Heart left ventricle (tissue), 13 donors: Measurements from ENCODE around the gene SMPD1.

Experiments
- POLR2A ChIP-seq, 2 donors: fragments of 450-650 bp; IDR thresholded peaks; one replicate each; pipeline ENCODE4 v1.6.1; 2017; ENCODE audit warnings: antibody characterized with exemption in 2 of 2, mild to moderate bottlenecking in 2 of 2, moderate library complexity in 2 of 2
- TF ChIP-seq, protein P1 (sequence below), 12 donors: fragments of 200-600 bp; sonication (generic) in 4 of 12; IDR thresholded peaks; one replicate each; pipeline versions ENCODE4 v1.5.0 to v1.8.0; 2018 to 2022; ENCODE audit warnings: antibody characterized with exemption in 12 of 12, mild to moderate bottlenecking in 5 of 12
- donor health status: ischemic (EF 13 %, LVEDD 7.1; RV severe dilation, severe dysfunction).
- donor health status: DM: no; HTN: yes; CAD: no.
- donor health status: DM: no; HTN: no; CAD: no.
- donor health status: ischemic (EF 25% LVEDD 6.9; RV normal size, moderate dysfunction).
- donor health status: ischemic (EF 25% LVEDD 5.7; RV mildly dilated, moderate dysfunction).
- donor health status: ischemic (EF 35%, LVEDD 5.7; RV mildly dilated, moderate dysfunction).
- donor health status: nonischemic (EF 11% LVEDD 7.7; RV severe dilation, severe dysfunction).
- donor health status: DM: yes; HTN: yes; CAD: no.
- donor health status: PGD.
- donor health status: ischemic (EF 29% LVEDD 5.4; RV normal size, mild dysfunction).
- donor health status: nonischemic (EF 23%, LVEDD 6.1; RV moderate dilation, normal function).

DNA sequence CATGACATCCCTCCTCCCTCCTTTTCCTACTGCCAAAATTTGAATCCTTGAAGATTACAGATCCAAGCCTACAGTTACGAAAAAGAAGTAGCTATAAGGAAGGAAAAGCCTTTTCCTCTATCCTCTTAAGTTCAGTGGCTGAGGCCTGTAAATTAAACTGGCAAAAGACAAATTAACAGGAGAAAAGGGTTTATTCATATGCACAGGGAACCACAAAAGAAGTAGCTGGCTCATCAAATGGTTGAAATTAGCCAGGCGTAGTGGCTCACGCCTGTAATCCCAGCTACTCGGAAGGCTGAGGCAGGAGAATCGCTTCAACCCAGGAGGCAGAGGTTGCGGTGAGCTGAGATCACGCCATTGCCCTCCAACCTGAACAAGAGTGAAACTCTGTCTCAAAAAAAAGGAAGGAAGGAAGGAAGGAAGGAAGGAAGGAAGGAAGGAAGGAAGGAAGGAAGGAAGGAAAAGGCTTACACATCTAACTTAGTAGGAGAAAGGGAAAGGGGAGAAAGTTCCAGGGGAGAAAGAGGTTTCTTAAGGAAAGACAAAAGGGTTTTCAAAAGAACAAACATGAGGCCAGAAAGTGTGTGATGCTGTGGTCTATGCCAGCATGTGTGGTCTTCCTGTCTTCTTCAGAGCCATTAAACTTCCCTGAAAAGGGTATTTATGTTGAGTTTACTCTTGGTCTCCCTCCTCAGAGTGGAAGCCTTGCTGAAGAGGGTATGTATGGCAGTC is 5.1 kb upstream of the SMPD1 start:
- TF ChIP-seq, protein P1, sequence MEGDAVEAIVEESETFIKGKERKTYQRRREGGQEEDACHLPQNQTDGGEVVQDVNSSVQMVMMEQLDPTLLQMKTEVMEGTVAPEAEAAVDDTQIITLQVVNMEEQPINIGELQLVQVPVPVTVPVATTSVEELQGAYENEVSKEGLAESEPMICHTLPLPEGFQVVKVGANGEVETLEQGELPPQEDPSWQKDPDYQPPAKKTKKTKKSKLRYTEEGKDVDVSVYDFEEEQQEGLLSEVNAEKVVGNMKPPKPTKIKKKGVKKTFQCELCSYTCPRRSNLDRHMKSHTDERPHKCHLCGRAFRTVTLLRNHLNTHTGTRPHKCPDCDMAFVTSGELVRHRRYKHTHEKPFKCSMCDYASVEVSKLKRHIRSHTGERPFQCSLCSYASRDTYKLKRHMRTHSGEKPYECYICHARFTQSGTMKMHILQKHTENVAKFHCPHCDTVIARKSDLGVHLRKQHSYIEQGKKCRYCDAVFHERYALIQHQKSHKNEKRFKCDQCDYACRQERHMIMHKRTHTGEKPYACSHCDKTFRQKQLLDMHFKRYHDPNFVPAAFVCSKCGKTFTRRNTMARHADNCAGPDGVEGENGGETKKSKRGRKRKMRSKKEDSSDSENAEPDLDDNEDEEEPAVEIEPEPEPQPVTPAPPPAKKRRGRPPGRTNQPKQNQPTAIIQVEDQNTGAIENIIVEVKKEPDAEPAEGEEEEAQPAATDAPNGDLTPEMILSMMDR (IDR thresholded peaks at IDR 0.05) = no peak
- TF ChIP-seq POLR2A (IDR thresholded peaks at IDR 0.05) = no peak
